ENCODE measurements around the gene METTL16.

The METTL16 gene

DNA sequence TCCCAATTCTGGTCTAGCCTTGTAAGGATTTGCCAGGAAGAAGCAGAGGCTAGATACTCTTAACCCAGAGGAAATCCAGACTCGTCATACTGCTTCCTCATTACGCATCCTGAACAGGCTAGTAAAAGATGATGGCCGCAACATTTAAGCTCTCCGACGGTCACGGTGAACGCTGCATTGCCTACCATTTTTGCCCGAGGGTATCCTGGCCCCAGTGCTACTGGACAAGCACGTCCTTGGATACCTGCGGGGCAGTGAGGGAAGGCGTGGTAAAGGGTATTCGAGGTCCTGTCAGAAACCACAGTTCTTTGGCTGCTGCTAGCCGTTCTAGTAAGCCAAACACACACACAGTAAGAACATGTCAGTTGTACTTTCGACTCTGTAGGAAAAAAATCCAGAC lies 36.6 kb downstream of the METTL16 start:
- Histone ChIP-seq H4K20me1 (ENCODE audit: insufficient read depth, low read length, poor library complexity, severe bottlenecking) (no peaks in the 10 kb centered on the region), H3K9ac (ENCODE audit: low read depth, low read length, poor library complexity, severe bottlenecking) (no peak overlapping the region), H3K4me2 (ENCODE audit: low read depth, low read length, poor library complexity, severe bottlenecking) (no peak overlapping the region), H3K27me3 (ENCODE audit: insufficient read depth, low read length, poor library complexity, severe bottlenecking) (no peaks in the 10 kb centered on the region), H3K36me3 (ENCODE audit: insufficient read depth, low read length) (peaks cover 69% of the 10 kb centered on the region), H3K9me3 (ENCODE audit: insufficient read depth, low read depth, low read length) (no peaks in the 10 kb centered on the region), H2AFZ (ENCODE audit: low read length) (no peak overlapping the region), H3F3A (ENCODE audit: low read depth) (no peaks in the 10 kb centered on the region), H3K9me2 (replicated peaks; ENCODE audit: low read depth, low read length) (no peaks in the 10 kb centered on the region), H3K79me2 (ENCODE audit: insufficient read depth, low read length) (peaks cover 5% of the 10 kb centered on the region; the same call in 1 of the 2 replicates), H3K4me1 (ENCODE audit: insufficient read depth, low read length, poor library complexity, severe bottlenecking) (no peaks in the 10 kb centered on the region), H3K4me3 (ENCODE audit: low read length, poor library complexity, severe bottlenecking) (no peak overlapping the region)
- TF ChIP-seq, protein P1, sequence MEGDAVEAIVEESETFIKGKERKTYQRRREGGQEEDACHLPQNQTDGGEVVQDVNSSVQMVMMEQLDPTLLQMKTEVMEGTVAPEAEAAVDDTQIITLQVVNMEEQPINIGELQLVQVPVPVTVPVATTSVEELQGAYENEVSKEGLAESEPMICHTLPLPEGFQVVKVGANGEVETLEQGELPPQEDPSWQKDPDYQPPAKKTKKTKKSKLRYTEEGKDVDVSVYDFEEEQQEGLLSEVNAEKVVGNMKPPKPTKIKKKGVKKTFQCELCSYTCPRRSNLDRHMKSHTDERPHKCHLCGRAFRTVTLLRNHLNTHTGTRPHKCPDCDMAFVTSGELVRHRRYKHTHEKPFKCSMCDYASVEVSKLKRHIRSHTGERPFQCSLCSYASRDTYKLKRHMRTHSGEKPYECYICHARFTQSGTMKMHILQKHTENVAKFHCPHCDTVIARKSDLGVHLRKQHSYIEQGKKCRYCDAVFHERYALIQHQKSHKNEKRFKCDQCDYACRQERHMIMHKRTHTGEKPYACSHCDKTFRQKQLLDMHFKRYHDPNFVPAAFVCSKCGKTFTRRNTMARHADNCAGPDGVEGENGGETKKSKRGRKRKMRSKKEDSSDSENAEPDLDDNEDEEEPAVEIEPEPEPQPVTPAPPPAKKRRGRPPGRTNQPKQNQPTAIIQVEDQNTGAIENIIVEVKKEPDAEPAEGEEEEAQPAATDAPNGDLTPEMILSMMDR (conservative IDR thresholded peaks at IDR 0.05; ENCODE audit: low read length): no peak
- no peak for TF ChIP-seq EZH2phosphoT487 (IDR thresholded peaks at IDR 0.05; ENCODE audit: borderline replicate concordance)

DNA sequence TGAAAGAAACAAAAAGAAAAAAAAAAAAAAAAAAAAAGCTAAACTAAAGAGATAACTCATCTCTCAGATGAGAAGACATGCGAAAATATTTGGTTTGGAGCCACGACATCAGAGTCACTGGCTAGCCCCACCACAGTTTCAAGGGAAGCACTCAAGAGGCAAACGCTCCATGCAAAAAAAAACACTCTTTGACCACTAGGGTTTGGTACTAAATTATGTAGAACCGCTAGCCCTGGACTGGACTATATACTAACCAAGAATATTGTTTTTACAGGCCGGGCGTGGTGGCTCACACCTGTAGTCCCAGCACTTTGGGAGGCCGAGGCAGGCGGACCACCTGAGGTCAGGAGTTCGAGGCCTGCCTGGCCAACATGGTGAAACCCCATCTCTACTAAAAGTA lies 37.3 kb downstream of the METTL16 start:
- H3K79me2 ChIP-seq (ENCODE audit: insufficient read depth, low read length): peaks cover 2% of the 10 kb centered on the region; the same call in 1 of the 2 replicates
- H3K27me3 ChIP-seq (ENCODE audit: insufficient read depth, low read length, poor library complexity, severe bottlenecking): no peaks in the 10 kb centered on the region
- no peak overlapping the region for H3K9ac ChIP-seq (ENCODE audit: low read depth, low read length, poor library complexity, severe bottlenecking)
- no peaks in the 10 kb centered on the region for H3K9me3 ChIP-seq (ENCODE audit: insufficient read depth, low read depth, low read length)
- H3K4me3 ChIP-seq (ENCODE audit: low read length, poor library complexity, severe bottlenecking): no peak overlapping the region
- TF ChIP-seq, protein P1 (conservative IDR thresholded peaks at IDR 0.05; ENCODE audit: low read length): no peak
- TF ChIP-seq EZH2phosphoT487 (IDR thresholded peaks at IDR 0.05; ENCODE audit: borderline replicate concordance): no peak
- H3K9me2 ChIP-seq (replicated peaks; ENCODE audit: low read depth, low read length): no peaks in the 10 kb centered on the region
- no peaks in the 10 kb centered on the region for H4K20me1 ChIP-seq (ENCODE audit: insufficient read depth, low read length, poor library complexity, severe bottlenecking)
- no peaks in the 10 kb centered on the region for H3K4me1 ChIP-seq (ENCODE audit: insufficient read depth, low read length, poor library complexity, severe bottlenecking)
- peaks cover 71% of the 10 kb centered on the region for H3K36me3 ChIP-seq (ENCODE audit: insufficient read depth, low read length)
- no peak overlapping the region for H2AFZ ChIP-seq (ENCODE audit: low read length)
- H3K4me2 ChIP-seq (ENCODE audit: low read depth, low read length, poor library complexity, severe bottlenecking): no peak overlapping the region
- no peaks in the 10 kb centered on the region for H3F3A ChIP-seq (ENCODE audit: low read depth)

DNA sequence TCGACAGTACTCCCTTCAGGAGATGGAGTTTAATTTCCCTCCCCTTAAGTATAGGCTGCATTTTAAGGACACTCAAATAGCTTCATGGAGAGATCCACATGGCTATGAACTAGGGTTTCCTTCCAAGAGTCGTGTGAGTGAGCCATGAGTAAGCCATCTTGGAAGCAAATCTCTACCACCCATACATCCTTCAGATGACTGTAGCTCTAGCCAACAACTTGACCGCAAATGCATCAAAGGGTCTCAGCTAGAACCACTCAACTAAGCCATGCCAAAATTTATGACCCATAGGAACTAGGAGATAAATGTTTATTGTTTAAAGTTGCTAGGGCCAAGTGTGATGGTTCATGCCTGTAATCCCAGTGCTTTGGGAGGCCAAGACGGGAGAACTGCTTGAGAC lies 43.4 kb downstream of the METTL16 start:
- H3K4me2 ChIP-seq (ENCODE audit: low read depth, low read length, poor library complexity, severe bottlenecking): no peak overlapping the region
- no peaks in the 10 kb centered on the region for H3K4me1 ChIP-seq (ENCODE audit: insufficient read depth, low read length, poor library complexity, severe bottlenecking)
- no peaks in the 10 kb centered on the region for H3K27me3 ChIP-seq (ENCODE audit: insufficient read depth, low read length, poor library complexity, severe bottlenecking)
- no peak for TF ChIP-seq EZH2phosphoT487 (IDR thresholded peaks at IDR 0.05; ENCODE audit: borderline replicate concordance)
- TF ChIP-seq, protein P1 (conservative IDR thresholded peaks at IDR 0.05; ENCODE audit: low read length): no peak
- H2AFZ ChIP-seq (ENCODE audit: low read length): no peak overlapping the region
- no peaks in the 10 kb centered on the region for H3K79me2 ChIP-seq (ENCODE audit: insufficient read depth, low read length)
- no peaks in the 10 kb centered on the region for H3F3A ChIP-seq (ENCODE audit: low read depth)
- no peaks in the 10 kb centered on the region for H3K9me3 ChIP-seq (ENCODE audit: insufficient read depth, low read depth, low read length)
- no peaks in the 10 kb centered on the region for H4K20me1 ChIP-seq (ENCODE audit: insufficient read depth, low read length, poor library complexity, severe bottlenecking)
- peaks cover 46% of the 10 kb centered on the region for H3K36me3 ChIP-seq (ENCODE audit: insufficient read depth, low read length)
- no peaks in the 10 kb centered on the region for H3K9me2 ChIP-seq (replicated peaks; ENCODE audit: low read depth, low read length)
- no peak overlapping the region for H3K4me3 ChIP-seq (ENCODE audit: low read length, poor library complexity, severe bottlenecking)
- H3K9ac ChIP-seq (ENCODE audit: low read depth, low read length, poor library complexity, severe bottlenecking): no peak overlapping the region
